ENCODE data around the gene TENM4. TPM values are rescaled to one million over a fixed set of nuclear protein-coding genes. Genes with fewer than 3 reads are reported as not detected.
A peak's percentile ranks its signal among the peaks of the same experiment; 100 is the strongest.

Gene TENM4
- total RNA-seq, 1 donor from 2014 or later: 11.9 TPM

DNA sequence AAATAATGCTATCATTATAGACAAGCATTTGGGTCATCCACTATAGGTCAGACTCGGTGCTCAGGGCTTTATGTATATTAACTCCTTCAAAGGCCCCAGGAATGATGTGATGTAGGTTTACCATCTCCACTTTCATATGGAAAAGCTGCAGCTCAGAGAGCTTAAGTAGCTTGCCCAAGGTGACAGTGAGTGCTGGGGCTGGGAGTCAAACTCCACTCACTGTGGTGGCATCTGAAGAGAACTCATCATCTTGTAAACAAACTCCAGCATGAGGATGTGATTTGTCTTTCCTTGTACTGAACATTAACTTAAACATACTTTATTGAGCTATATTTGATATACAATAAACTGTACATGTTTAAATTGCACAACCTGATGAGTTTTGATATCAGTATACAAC, 25.4 kb downstream of the TENM4 start:
- intact Hi-C loops (cut with DNase I): loop anchor here (2.0 kb wide), 1 partner anchor 25 kb away; the partner anchor contains the start of gene TENM4
- H3K27ac ChIP-seq: peak overlapping the region; percentile 53 to 73
- no peaks in the 10 kb centered on the region for H3K9me3 ChIP-seq
- H3K4me1 ChIP-seq: peaks cover 3 to 22% of the 10 kb centered on the region in 2 donors
- no peak for DNase-seq (ENCODE audit: low spot score in 2 of 2)
- H3K4me3 ChIP-seq: no peak overlapping the region
- H3K27me3 ChIP-seq: no peaks in the 10 kb centered on the region
- no peaks in the 10 kb centered on the region for H3K36me3 ChIP-seq
- no peak for TF ChIP-seq CTCF (IDR thresholded peaks at IDR 0.05)

DNA sequence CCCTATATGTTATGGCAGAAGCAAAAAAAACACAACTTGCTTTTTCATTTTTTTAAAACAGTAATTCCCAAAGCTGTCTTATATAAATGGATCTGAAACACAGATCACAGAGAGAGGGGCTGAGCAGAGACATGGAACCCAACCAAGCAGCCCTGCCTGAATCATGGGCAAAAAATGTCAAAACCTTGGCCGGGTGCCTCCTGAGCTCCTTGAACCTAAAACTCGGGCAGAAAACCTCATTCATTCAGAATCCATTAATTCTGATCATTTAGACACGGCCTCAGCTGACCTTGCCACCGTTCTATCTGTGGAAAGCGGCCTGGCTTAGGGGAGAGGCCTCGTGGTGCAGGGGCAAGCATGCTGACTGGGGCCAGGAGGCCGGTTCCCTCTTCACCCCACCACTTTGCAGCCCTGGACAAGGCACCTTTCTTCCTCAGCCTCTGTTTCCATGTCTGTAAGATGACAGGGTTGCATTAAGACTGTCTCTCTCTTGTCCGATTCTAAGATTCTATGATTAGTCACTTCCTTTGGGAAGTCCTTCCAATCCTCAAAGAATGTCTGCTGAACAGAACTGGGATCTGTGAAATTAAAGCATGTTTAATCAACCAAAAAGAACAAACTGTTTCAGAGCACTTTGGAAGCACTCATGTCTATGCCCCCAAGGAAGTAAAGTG, 26.0 kb downstream of the TENM4 start:
- Histone ChIP-seq H3K4me3 (no peak overlapping the region), H3K36me3 (no peaks in the 10 kb centered on the region), H3K9me3 (no peaks in the 10 kb centered on the region), H3K27me3 (no peaks in the 10 kb centered on the region), H3K27ac (peak overlapping the region; percentile 53 to 73), H3K4me1 (peaks cover 3 to 22% of the 10 kb centered on the region in 2 donors)
- peak in 1 of 2 donors; percentile 80 for DNase-seq (ENCODE audit: low spot score in 2 of 2)
- TF ChIP-seq CTCF (IDR thresholded peaks at IDR 0.05): no peak
- intact Hi-C loops (cut with DNase I): loop anchor here (2.0 kb wide), 1 partner anchor 26 kb away; the partner anchor contains the start of gene TENM4

DNA sequence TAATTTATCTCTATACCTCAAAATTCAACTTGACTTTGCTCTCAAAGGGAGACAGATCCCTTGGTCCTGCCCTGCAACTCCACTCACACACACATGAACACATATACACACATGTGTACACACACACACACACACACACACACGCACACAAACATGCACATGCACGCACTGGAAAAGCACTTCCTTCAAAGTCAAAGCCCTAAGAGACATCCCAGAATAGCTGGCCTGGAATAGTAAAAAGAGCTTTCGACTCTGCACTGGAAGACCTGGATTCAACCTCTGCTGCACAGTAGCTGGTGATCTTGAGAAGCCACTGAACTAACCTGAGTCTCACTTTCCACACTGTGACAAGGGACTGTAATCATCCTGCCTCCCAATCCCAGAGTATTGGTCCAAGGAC, 26.8 kb downstream of the TENM4 start:
- TF ChIP-seq CTCF (IDR thresholded peaks at IDR 0.05): no peak
- no peaks in the 10 kb centered on the region for H3K36me3 ChIP-seq
- no peak overlapping the region for H3K4me3 ChIP-seq
- peak overlapping the region; percentile 53 to 73 for H3K27ac ChIP-seq
- no peaks in the 10 kb centered on the region for H3K9me3 ChIP-seq
- no peaks in the 10 kb centered on the region for H3K27me3 ChIP-seq
- peaks cover 3 to 22% of the 10 kb centered on the region in 2 donors for H3K4me1 ChIP-seq
- intact Hi-C loops (cut with DNase I): loop anchor here (2.0 kb wide), 1 partner anchor 27 kb away; the partner anchor contains the start of gene TENM4
- DNase-seq (ENCODE audit: low spot score in 2 of 2): no peak

- Histone ChIP-seq H3K4me1 (peaks cover 3 to 22% of the 10 kb centered on the region in 2 donors), H3K27ac (peak overlapping the region; percentile 6 to 42), H3K36me3 (no peaks in the 10 kb centered on the region), H3K9me3 (no peaks in the 10 kb centered on the region), H3K4me3 (no peak overlapping the region), H3K27me3 (no peaks in the 10 kb centered on the region)
- peak; percentile 27 to 78 for DNase-seq (ENCODE audit: low spot score in 2 of 2)
- intact Hi-C loops (cut with DNase I): no loop called here
- TF ChIP-seq CTCF (IDR thresholded peaks at IDR 0.05): no peak
Observed at GRCh38 chr11:79413268-79413667, 27.6 kb downstream of the TENM4 start.

- intact Hi-C loops (cut with DNase I): no loop called here
- H3K27ac ChIP-seq: peak overlapping the region in 1 of 2 donors; percentile 6
- TF ChIP-seq CTCF (IDR thresholded peaks at IDR 0.05): no peak
- no peak overlapping the region for H3K4me3 ChIP-seq
- no peaks in the 10 kb centered on the region for H3K27me3 ChIP-seq
- no peak for DNase-seq (ENCODE audit: low spot score in 2 of 2)
- H3K4me1 ChIP-seq: peaks cover 3 to 22% of the 10 kb centered on the region in 2 donors
- no peaks in the 10 kb centered on the region for H3K36me3 ChIP-seq
- no peaks in the 10 kb centered on the region for H3K9me3 ChIP-seq
Observed at GRCh38 chr11:79412761-79413160, 28.1 kb downstream of the TENM4 start.
